ENCODE data around the gene AP3B1. TPM values are rescaled to one million over a fixed set of nuclear protein-coding genes. Genes with fewer than 3 reads are reported as not detected.

AP3B1 gene
- total RNA-seq, 1 experiment from 2014 or later = 41.8 TPM

GRCh38 chr5:78264600-78264999 is 29.9 kb downstream of the AP3B1 start:
- Histone ChIP-seq H4K91ac (ENCODE audit: insufficient read length, low read depth, low read length) (no peak overlapping the region), H2BK5ac (ENCODE audit: insufficient read length, low read length) (no peak overlapping the region), H4K20me1 (ENCODE audit: control insufficient read depth, insufficient read depth, insufficient read length) (no peaks in the 10 kb centered on the region), H3K4me2 (ENCODE audit: insufficient read depth, insufficient read length, low read length) (no peak overlapping the region), H2BK20ac (ENCODE audit: low read depth, low read length, poor library complexity, severe bottlenecking) (no peak overlapping the region), H3K23me2 (ENCODE audit: insufficient read length, low read depth, low read length, poor library complexity, severe bottlenecking) (no peaks in the 10 kb centered on the region), H3K23ac (ENCODE audit: insufficient read length, low read depth, low read length) (no peak overlapping the region), H4K5ac (ENCODE audit: insufficient read length, low read depth, low read length) (no peak overlapping the region), H4K8ac (replicated peaks; ENCODE audit: insufficient read length, low read depth, low read length) (no peak overlapping the region), H2BK12ac (ENCODE audit: insufficient read length, low read depth, low read length) (no peak overlapping the region), H2AK5ac (ENCODE audit: insufficient read length, low read length) (no peak overlapping the region), H3K79me2 (ENCODE audit: insufficient read depth, low read length) (no peaks in the 10 kb centered on the region), H2AFZ (ENCODE audit: low read length) (no peak overlapping the region), H3K14ac (ENCODE audit: insufficient read depth, low read length) (no peak overlapping the region), H3K27ac (ENCODE audit: insufficient read length, low read depth, low read length) (no peak overlapping the region), H2BK15ac (ENCODE audit: low read depth, low read length) (no peak overlapping the region), H3K18ac (ENCODE audit: insufficient read length, low read depth, low read length) (no peak overlapping the region), H3K9me3 (ENCODE audit: control insufficient read depth, low read depth, low read length) (no peaks in the 10 kb centered on the region), H3K4me1 (ENCODE audit: insufficient read depth, low read length) (no peaks in the 10 kb centered on the region), H3K56ac (ENCODE audit: insufficient read length, low read depth, low read length) (no peak overlapping the region), H3T11ph (ENCODE audit: low read length) (no peak overlapping the region), H3K79me1 (ENCODE audit: insufficient read depth, low read depth, low read length, poor library complexity, severe bottlenecking) (no peaks in the 10 kb centered on the region), H2BK120ac (ENCODE audit: low read depth, low read length, poor library complexity, severe bottlenecking) (no peak overlapping the region), H3K4ac (ENCODE audit: low read depth, low read length) (no peak overlapping the region), H3K27me3 (ENCODE audit: insufficient read depth, low read length) (no peaks in the 10 kb centered on the region), H3K9ac (ENCODE audit: extremely low read depth, insufficient read length, low read length) (no peak overlapping the region)
- peaks cover 6 to 9% of the 10 kb centered on the region in 2 experiments for H3K4me1 Mint-ChIP-seq
- H3K4me3 Mint-ChIP-seq = no peak overlapping the region
- TF ChIP-seq, protein P1, sequence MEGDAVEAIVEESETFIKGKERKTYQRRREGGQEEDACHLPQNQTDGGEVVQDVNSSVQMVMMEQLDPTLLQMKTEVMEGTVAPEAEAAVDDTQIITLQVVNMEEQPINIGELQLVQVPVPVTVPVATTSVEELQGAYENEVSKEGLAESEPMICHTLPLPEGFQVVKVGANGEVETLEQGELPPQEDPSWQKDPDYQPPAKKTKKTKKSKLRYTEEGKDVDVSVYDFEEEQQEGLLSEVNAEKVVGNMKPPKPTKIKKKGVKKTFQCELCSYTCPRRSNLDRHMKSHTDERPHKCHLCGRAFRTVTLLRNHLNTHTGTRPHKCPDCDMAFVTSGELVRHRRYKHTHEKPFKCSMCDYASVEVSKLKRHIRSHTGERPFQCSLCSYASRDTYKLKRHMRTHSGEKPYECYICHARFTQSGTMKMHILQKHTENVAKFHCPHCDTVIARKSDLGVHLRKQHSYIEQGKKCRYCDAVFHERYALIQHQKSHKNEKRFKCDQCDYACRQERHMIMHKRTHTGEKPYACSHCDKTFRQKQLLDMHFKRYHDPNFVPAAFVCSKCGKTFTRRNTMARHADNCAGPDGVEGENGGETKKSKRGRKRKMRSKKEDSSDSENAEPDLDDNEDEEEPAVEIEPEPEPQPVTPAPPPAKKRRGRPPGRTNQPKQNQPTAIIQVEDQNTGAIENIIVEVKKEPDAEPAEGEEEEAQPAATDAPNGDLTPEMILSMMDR (conservative IDR thresholded peaks at IDR 0.05) = no peak
- no peaks in the 10 kb centered on the region for H3K27me3 Mint-ChIP-seq (ENCODE audit: low read depth)
- H3K9me3 Mint-ChIP-seq = no peaks in the 10 kb centered on the region
- no CpG with 5 or more reads among the region's 1 CpG for WGBS (ENCODE audit: extremely low coverage, insufficient read length, low lambda C conversion rate)
- H3K27ac Mint-ChIP-seq = no peak overlapping the region
- H3K36me3 Mint-ChIP-seq (ENCODE audit: insufficient read depth in 1 of 3, low read depth in 3 of 3) = peaks cover 21 to 32% (median 27%) of the 10 kb centered on the region in 3 experiments
- no peak for DNase-seq

All from H9 (cell line).